HFFc6 (cell line): ENCODE measurements around the gene ATP1B4. TPM values are rescaled to one million over a fixed set of nuclear protein-coding genes. Genes with fewer than 3 reads are reported as not detected.

Source experiments
- DNase-seq: peaks from one replicate; pipeline ENCODE4 v3.0.0-alpha.2; 2018
- H3K27ac Mint-ChIP-seq: 2 replicates; pipeline ENCODE4 v1.8.0; 2020; ENCODE audit warnings: mild to moderate bottlenecking, mixed read lengths
- H3K27me3 Mint-ChIP-seq: 2 replicates; pipeline ENCODE4 v1.8.0; 2021; ENCODE audit warnings: mild to moderate bottlenecking, moderate library complexity, mixed read lengths; ENCODE audit not compliant: insufficient read depth
- H3K36me3 Mint-ChIP-seq: 2 replicates; pipeline ENCODE4 v1.8.0; 2021; ENCODE audit warnings: low read depth, mixed read lengths
- H3K4me1 Mint-ChIP-seq: 2 replicates; pipeline ENCODE4 v1.8.0; 2020; ENCODE audit warnings: low read depth, mixed read lengths
- H3K4me3 Mint-ChIP-seq: 2 replicates; pipeline ENCODE4 v1.8.0; 2020; ENCODE audit warnings: mild to moderate bottlenecking, moderate library complexity, mixed read lengths
- H3K9me3 Mint-ChIP-seq: 2 replicates; pipeline ENCODE4 v1.8.0; 2020; ENCODE audit warnings: mild to moderate bottlenecking, mixed read lengths
- total RNA-seq, 6 experiments: library from RNA; stranded (reverse); fragmentation: NEBNext Ultra II Directional; extraction: Animal tissue kit (Norgen Biotek cat#: 25700); gene quantifications; 2 replicates in 1 of 6; 3 replicates in 5 of 6; pipeline ENCODE4 v1.2.3, GENCODE V29; 2021
- TF ChIP-seq, protein P1 (sequence below): fragments of 200-600 bp; sonication (generic); IDR thresholded peaks from 2 replicates; pipeline ENCODE4 v1.5.0; 2021; ENCODE audit warnings: antibody characterized with exemption, mild to moderate bottlenecking

The ATP1B4 gene
- total RNA-seq, 6 experiments from 2014 or later = not detected

DNA sequence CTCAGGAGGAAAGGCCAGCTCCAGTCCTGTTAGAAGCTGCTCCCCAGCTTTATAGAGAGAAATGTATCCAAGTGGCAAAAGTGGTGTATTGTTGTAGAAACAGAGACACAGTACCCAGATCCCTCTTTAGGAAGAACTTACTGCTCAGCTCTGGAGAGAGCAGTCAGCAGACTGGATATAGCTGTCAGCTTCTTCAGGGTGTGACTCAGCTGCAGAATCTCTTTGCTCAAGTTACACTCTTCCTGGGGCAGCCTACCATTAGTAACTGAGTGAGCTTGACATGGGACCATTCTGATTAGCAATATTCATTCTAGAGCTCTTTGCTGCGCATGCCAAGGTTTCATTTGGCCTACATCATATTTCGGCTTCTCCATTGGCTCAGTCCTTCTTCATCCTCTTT, 40.5 kb downstream of the ATP1B4 start:
- DNase-seq = no peak
- no peak overlapping the region for H3K4me3 Mint-ChIP-seq
- TF ChIP-seq, protein P1, sequence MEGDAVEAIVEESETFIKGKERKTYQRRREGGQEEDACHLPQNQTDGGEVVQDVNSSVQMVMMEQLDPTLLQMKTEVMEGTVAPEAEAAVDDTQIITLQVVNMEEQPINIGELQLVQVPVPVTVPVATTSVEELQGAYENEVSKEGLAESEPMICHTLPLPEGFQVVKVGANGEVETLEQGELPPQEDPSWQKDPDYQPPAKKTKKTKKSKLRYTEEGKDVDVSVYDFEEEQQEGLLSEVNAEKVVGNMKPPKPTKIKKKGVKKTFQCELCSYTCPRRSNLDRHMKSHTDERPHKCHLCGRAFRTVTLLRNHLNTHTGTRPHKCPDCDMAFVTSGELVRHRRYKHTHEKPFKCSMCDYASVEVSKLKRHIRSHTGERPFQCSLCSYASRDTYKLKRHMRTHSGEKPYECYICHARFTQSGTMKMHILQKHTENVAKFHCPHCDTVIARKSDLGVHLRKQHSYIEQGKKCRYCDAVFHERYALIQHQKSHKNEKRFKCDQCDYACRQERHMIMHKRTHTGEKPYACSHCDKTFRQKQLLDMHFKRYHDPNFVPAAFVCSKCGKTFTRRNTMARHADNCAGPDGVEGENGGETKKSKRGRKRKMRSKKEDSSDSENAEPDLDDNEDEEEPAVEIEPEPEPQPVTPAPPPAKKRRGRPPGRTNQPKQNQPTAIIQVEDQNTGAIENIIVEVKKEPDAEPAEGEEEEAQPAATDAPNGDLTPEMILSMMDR = no peak
- no peaks in the 10 kb centered on the region for H3K36me3 Mint-ChIP-seq
- H3K27me3 Mint-ChIP-seq = no peaks in the 10 kb centered on the region; the same call in none of the 2 replicates
- no peaks in the 10 kb centered on the region for H3K9me3 Mint-ChIP-seq
- H3K27ac Mint-ChIP-seq = no peak overlapping the region
- no peaks in the 10 kb centered on the region for H3K4me1 Mint-ChIP-seq

DNA sequence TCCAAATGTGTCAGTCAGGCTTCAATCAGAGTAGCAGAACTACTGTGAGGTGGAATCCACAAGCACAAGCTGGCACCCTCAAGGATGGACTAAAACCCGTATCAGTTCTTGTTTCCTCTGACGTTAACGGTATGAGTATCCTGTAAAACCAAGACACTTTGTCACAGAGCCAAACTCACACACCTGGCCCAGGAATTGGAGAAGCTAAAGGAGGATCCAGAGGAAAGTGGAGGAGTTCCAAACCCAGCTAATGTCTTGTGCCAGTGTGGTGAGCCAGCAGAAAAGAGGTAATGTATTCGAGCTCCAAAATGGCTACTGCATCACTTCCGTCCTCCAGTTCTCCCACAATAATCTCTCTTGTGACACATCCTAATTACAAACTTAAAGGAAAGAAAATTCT, 44.7 kb downstream of the ATP1B4 start:
- no peaks in the 10 kb centered on the region for H3K4me1 Mint-ChIP-seq
- H3K4me3 Mint-ChIP-seq = no peak overlapping the region
- no peak for DNase-seq
- peaks cover 5% of the 10 kb centered on the region for H3K27me3 Mint-ChIP-seq
- H3K9me3 Mint-ChIP-seq = no peaks in the 10 kb centered on the region
- TF ChIP-seq, protein P1 = no peak
- no peak overlapping the region for H3K27ac Mint-ChIP-seq
- no peaks in the 10 kb centered on the region for H3K36me3 Mint-ChIP-seq

- Mint-ChIP-seq H3K9me3 (no peaks in the 10 kb centered on the region), H3K27ac (no peak overlapping the region), H3K36me3 (no peaks in the 10 kb centered on the region), H3K4me3 (no peak overlapping the region), H3K27me3 (peaks cover 5% of the 10 kb centered on the region), H3K4me1 (no peaks in the 10 kb centered on the region)
- TF ChIP-seq, protein P1 = no peak
- DNase-seq = no peak
Observed at GRCh38 chrX:120408168-120408567, 46.3 kb downstream of the ATP1B4 start.

- Mint-ChIP-seq H3K9me3 (no peaks in the 10 kb centered on the region), H3K36me3 (no peaks in the 10 kb centered on the region), H3K4me1 (no peaks in the 10 kb centered on the region), H3K27ac (no peak overlapping the region), H3K27me3 (peaks cover 5% of the 10 kb centered on the region), H3K4me3 (no peak overlapping the region)
- DNase-seq = no peak
- TF ChIP-seq, protein P1 = no peak
Observed at GRCh38 chrX:120419463-120419862, 57.6 kb downstream of the ATP1B4 start.

DNA sequence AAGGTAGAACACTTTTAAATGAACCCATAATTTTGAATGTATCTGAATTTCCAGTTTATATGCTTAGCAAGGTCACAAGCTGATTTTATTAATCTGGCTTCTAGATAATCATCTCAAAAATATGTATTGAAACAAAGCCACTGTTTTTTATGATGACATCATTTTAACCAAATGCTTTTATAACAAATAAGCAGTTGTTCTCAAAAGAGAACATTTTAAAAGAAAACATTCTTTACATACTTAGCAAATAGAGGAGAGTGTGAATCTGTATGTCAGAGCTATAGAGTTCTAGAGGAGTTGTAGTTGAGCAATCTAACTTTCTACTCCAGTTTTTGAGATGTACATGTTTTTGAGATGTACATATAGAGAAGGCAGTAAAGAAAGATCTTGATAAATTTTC, 64.7 kb downstream of the ATP1B4 start:
- H3K4me1 Mint-ChIP-seq = peaks cover 21% of the 10 kb centered on the region
- no peak overlapping the region for H3K27ac Mint-ChIP-seq
- H3K27me3 Mint-ChIP-seq = no peaks in the 10 kb centered on the region
- H3K36me3 Mint-ChIP-seq = no peaks in the 10 kb centered on the region
- no peak for DNase-seq
- H3K4me3 Mint-ChIP-seq = no peak overlapping the region
- no peaks in the 10 kb centered on the region for H3K9me3 Mint-ChIP-seq
- TF ChIP-seq, protein P1 = no peak

GRCh38 chrX:120428309-120428708, 66.4 kb downstream of the ATP1B4 start:
- no peaks in the 10 kb centered on the region for H3K9me3 Mint-ChIP-seq
- H3K27ac Mint-ChIP-seq = no peak overlapping the region
- TF ChIP-seq, protein P1 = no peak
- no peaks in the 10 kb centered on the region for H3K27me3 Mint-ChIP-seq
- no peak for DNase-seq
- no peak overlapping the region for H3K4me3 Mint-ChIP-seq
- peaks cover 12% of the 10 kb centered on the region; the same call in 1 of the 2 replicates for H3K36me3 Mint-ChIP-seq
- peaks cover 21% of the 10 kb centered on the region for H3K4me1 Mint-ChIP-seq
